ENCODE results near the gene CAPRIN1.

DNA sequence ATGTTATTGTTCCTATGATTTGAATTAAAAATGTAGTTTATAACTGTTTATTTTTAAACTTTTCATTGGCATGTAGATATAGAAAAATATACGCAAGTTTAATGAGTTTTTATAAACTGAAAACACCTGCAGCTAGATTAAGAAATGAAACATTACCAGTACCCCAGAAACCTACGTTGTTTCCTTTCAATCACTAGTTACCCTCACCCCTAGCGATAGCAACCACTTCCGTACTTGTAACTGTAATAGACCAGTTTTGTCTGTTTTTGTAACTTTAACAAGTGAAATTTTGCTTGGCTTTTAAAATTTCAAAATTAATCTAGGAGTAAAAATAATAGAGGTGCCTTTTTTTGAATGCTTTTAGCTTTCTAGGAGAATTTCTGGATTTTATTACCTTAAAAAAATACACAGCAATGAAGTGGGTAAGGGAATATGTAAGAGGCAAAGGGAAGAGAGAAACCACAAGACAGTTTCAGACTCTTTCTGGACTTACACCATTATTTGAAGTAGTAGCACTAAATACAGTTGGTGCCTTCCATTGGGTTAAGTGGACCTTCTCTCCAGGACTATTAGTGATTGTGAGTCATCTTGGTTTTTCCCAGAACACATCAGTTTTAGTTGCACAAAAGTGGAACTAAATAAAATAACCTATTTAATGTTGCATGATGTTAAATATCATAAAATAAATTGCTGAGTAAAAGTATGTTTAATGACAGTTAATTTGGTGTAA, 35.2 kb downstream of the CAPRIN1 start:
- TF ChIP-seq EZH2 (IDR thresholded peaks at IDR 0.05; ENCODE audit: low read length, unreplicated experiment) (no peak), EZH2phosphoT487 (IDR thresholded peaks at IDR 0.05; ENCODE audit: borderline replicate concordance, low read length) (no peak)
- TF ChIP-seq, protein P1, sequence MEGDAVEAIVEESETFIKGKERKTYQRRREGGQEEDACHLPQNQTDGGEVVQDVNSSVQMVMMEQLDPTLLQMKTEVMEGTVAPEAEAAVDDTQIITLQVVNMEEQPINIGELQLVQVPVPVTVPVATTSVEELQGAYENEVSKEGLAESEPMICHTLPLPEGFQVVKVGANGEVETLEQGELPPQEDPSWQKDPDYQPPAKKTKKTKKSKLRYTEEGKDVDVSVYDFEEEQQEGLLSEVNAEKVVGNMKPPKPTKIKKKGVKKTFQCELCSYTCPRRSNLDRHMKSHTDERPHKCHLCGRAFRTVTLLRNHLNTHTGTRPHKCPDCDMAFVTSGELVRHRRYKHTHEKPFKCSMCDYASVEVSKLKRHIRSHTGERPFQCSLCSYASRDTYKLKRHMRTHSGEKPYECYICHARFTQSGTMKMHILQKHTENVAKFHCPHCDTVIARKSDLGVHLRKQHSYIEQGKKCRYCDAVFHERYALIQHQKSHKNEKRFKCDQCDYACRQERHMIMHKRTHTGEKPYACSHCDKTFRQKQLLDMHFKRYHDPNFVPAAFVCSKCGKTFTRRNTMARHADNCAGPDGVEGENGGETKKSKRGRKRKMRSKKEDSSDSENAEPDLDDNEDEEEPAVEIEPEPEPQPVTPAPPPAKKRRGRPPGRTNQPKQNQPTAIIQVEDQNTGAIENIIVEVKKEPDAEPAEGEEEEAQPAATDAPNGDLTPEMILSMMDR (conservative IDR thresholded peaks at IDR 0.05; ENCODE audit: low read depth, low read length) = no peak
